HEK293 (cell line): ENCODE measurements around the gene COPS2.

ENCODE experiments used
- CTCF ChIA-PET: fragments of 350-600 bp; formaldehyde crosslinking; extraction: SDS; loops from one replicate; lab custom pipeline; 2021; ENCODE audit warnings: antibody characterized with exemption; lab: Yijun Ruan, JAX
- POLR2A ChIA-PET: fragments of 300-600 bp; formaldehyde crosslinking; extraction: SDS; loops from one replicate; lab custom pipeline; 2020; ENCODE audit warnings: antibody characterized with exemption, inconsistent platforms; lab: Yijun Ruan, JAX
- H3K27ac ChIP-seq: fragments of 200-500 bp; sonication (Bioruptor generic); 2 replicates; pipeline ENCODE4 v1.5.1; 2014; ENCODE audit warnings: low read depth, low read length, control low read depth, inconsistent platforms; ENCODE audit errors: extremely low read depth
- H3K36me3 ChIP-seq, 2 experiments: fragments of 200-500 bp in 1 of 2; sonication (Bioruptor generic) in 1 of 2; 1 replicate in 1 of 2; 2 replicates in 1 of 2; pipeline ENCODE4 v1.5.1; 2014 to 2017; ENCODE audit warnings: inconsistent platforms in 2 of 2, low read length in 2 of 2; ENCODE audit not compliant: control insufficient read depth in 2 of 2, insufficient read depth in 1 of 2
- H3K4me1 ChIP-seq: fragments of 200-500 bp; sonication (Bioruptor generic); 2 replicates; pipeline ENCODE4 v1.5.1; 2014; ENCODE audit warnings: mild to moderate bottlenecking, low read length, inconsistent platforms; ENCODE audit not compliant: control insufficient read depth, insufficient read depth
- H3K4me3 ChIP-seq: 2 replicates; pipeline ENCODE4 v1.5.1; 2011; ENCODE audit warnings: low read depth, mild to moderate bottlenecking, control low read depth, low read length, moderate library complexity
- H3K9me3 ChIP-seq: fragments of 200-500 bp; sonication (Bioruptor generic); 2 replicates; pipeline ENCODE4 v1.5.1; 2014; ENCODE audit warnings: low read depth, low read length, inconsistent platforms; ENCODE audit not compliant: control insufficient read depth, insufficient read depth
- KLF10 ChIP-seq: fragments of 450-650 bp; IDR thresholded peaks from 2 replicates; pipeline ENCODE4 v1.5.1; 2018; ENCODE audit warnings: missing biosample characterization, mild to moderate bottlenecking, missing genetic modification characterization
- SALL2 ChIP-seq: fragments of 450-650 bp; formaldehyde crosslinking; IDR thresholded peaks from 2 replicates; pipeline ENCODE4 v1.5.0; 2017; ENCODE audit warnings: missing biosample characterization, mild to moderate bottlenecking, missing genetic modification characterization, borderline replicate concordance
- TCF7L2 ChIP-seq: IDR thresholded peaks from 2 replicates; pipeline ENCODE4 v1.6.1; 2011; ENCODE audit warnings: low read depth, mild to moderate bottlenecking, inconsistent platforms, low read length, moderate library complexity, borderline replicate concordance
- TRIM28 ChIP-seq: IDR thresholded peaks from 2 replicates; pipeline ENCODE4 v1.6.1; 2011; ENCODE audit warnings: low read length, control low read depth, borderline replicate concordance
- ZBTB21 ChIP-seq: fragments of 450-650 bp; formaldehyde crosslinking; IDR thresholded peaks from 2 replicates; pipeline ENCODE4 v1.5.1; 2017; ENCODE audit warnings: missing biosample characterization, missing genetic modification characterization
- ZNF114 ChIP-seq: fragments of 450-650 bp; formaldehyde crosslinking; IDR thresholded peaks from 2 replicates; pipeline ENCODE4 v1.5.0; 2017; ENCODE audit warnings: missing biosample characterization, missing genetic modification characterization
- ZNF266 ChIP-seq: fragments of 450-650 bp; formaldehyde crosslinking; IDR thresholded peaks from 2 replicates; pipeline ENCODE4 v1.5.1; 2016; ENCODE audit warnings: missing biosample characterization, missing genetic modification characterization, low read depth
- ZNF433 ChIP-seq: fragments of 450-650 bp; formaldehyde crosslinking; IDR thresholded peaks from 2 replicates; pipeline ENCODE4 v1.5.1; 2016; ENCODE audit warnings: missing biosample characterization, missing genetic modification characterization, low read depth
- ZNF549 ChIP-seq: fragments of 450-650 bp; IDR thresholded peaks from 2 replicates; pipeline ENCODE4 v1.5.1; 2018; ENCODE audit warnings: missing biosample characterization, missing genetic modification characterization, mild to moderate bottlenecking, inconsistent platforms, moderate library complexity
- ZNF561 ChIP-seq: fragments of 450-650 bp; IDR thresholded peaks from 2 replicates; pipeline ENCODE4 v1.5.1; 2018; ENCODE audit warnings: missing biosample characterization, missing genetic modification characterization, borderline replicate concordance
- ZNF660 ChIP-seq: fragments of 450-650 bp; IDR thresholded peaks from 2 replicates; pipeline ENCODE4 v1.5.1; 2018; ENCODE audit warnings: missing biosample characterization, mild to moderate bottlenecking, missing genetic modification characterization
- ZNF664 ChIP-seq: fragments of 450-650 bp; formaldehyde crosslinking; IDR thresholded peaks from 2 replicates; pipeline ENCODE4 v1.5.1; 2016; ENCODE audit warnings: missing biosample characterization, missing genetic modification characterization
- ZSCAN16 ChIP-seq: fragments of 450-650 bp; formaldehyde crosslinking; IDR thresholded peaks from 2 replicates; pipeline ENCODE4 v1.5.1; 2016; ENCODE audit warnings: missing biosample characterization, missing genetic modification characterization
- TF ChIP-seq, protein P1 (sequence below): fragments of 450-650 bp; formaldehyde crosslinking; IDR thresholded peaks from 2 replicates; pipeline ENCODE4 v1.5.1; 2016; ENCODE audit warnings: missing biosample characterization, missing genetic modification characterization, borderline replicate concordance
- TF ChIP-seq, protein P2 (sequence below): fragments of 450-650 bp; formaldehyde crosslinking; IDR thresholded peaks from 2 replicates; pipeline ENCODE4 v1.5.1; 2017; ENCODE audit warnings: missing biosample characterization, missing genetic modification characterization
- TF ChIP-seq, protein P3 (sequence below): IDR thresholded peaks from 2 replicates; pipeline ENCODE4 v1.6.1; 2011; ENCODE audit warnings: mild to moderate bottlenecking, low read depth, low read length, borderline replicate concordance
- TF ChIP-seq, protein P4 (sequence below): fragments of 450-650 bp; formaldehyde crosslinking; optimal IDR thresholded peaks from 2 replicates; pipeline ENCODE3; 2016; ENCODE audit warnings: missing biosample characterization, mild to moderate bottlenecking, missing genetic modification characterization
- TF ChIP-seq, protein P5 (sequence below): fragments of 450-650 bp; formaldehyde crosslinking; IDR thresholded peaks from 2 replicates; pipeline ENCODE4 v1.5.1; 2016; ENCODE audit warnings: missing biosample characterization, missing genetic modification characterization
- TF ChIP-seq, protein P6 (sequence below): fragments of 450-650 bp; formaldehyde crosslinking; IDR thresholded peaks from 2 replicates; pipeline ENCODE4 v1.5.1; 2017; ENCODE audit warnings: missing biosample characterization, missing genetic modification characterization

Gene COPS2

DNA sequence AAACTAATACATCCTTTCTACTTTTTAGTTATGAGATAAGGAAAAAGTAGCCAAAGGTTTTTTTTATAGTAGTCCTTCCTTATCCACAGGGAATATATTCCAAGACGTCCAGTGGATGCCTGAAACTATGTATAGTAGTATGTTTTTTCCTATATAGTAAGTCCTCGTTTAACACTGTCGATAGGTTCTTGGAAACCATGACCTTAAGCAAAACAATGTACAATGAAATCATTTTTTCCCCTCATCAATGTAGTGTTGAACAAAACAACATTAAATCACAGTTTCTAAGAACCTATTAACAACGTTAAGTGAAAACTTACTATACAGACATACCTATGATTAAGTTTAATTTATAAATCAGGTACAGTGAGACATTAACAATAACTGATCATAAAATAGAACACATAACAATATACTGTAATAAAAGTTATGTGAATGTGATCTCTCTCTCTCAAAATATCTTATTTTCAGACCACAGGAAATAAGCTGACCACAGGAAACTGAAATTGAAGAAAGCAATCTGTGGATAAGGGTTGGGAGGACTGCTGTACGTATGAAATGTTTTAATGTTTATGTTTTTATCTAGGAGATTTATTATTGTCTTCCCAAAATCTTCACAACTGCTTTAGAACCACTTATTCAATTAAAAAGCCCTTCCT lies 20.6 kb downstream of the COPS2 start:
- H3K4me1 ChIP-seq, result no peaks in the 10 kb centered on the region
- H3K4me3 ChIP-seq, result no peak overlapping the region
- no peak overlapping the region for H3K27ac ChIP-seq
- peaks cover 40 to 80% of the 10 kb centered on the region in 2 experiments for H3K36me3 ChIP-seq
- no peaks in the 10 kb centered on the region for H3K9me3 ChIP-seq
- CTCF ChIA-PET, result no interaction called here
- POLR2A ChIA-PET, result no interaction called here
- TF ChIP-seq SALL2 (tag by site-specific recombination) (no peak), ZSCAN16 (tag by site-specific recombination) (no peak), ZNF660 (tag by site-specific recombination) (no peak), ZNF664 (tag by site-specific recombination) (no peak), KLF10 (tag by site-specific recombination) (no peak), ZNF266 (tag by site-specific recombination) (no peak), TCF7L2 (no peak), ZNF561 (no peak), TRIM28 (no peak), ZNF433 (tag by site-specific recombination) (no peak), ZNF549 (tag by site-specific recombination) (no peak), ZNF114 (tag by site-specific recombination) (no peak), ZBTB21 (tag by site-specific recombination) (no peak)
- TF ChIP-seq, protein P1, sequence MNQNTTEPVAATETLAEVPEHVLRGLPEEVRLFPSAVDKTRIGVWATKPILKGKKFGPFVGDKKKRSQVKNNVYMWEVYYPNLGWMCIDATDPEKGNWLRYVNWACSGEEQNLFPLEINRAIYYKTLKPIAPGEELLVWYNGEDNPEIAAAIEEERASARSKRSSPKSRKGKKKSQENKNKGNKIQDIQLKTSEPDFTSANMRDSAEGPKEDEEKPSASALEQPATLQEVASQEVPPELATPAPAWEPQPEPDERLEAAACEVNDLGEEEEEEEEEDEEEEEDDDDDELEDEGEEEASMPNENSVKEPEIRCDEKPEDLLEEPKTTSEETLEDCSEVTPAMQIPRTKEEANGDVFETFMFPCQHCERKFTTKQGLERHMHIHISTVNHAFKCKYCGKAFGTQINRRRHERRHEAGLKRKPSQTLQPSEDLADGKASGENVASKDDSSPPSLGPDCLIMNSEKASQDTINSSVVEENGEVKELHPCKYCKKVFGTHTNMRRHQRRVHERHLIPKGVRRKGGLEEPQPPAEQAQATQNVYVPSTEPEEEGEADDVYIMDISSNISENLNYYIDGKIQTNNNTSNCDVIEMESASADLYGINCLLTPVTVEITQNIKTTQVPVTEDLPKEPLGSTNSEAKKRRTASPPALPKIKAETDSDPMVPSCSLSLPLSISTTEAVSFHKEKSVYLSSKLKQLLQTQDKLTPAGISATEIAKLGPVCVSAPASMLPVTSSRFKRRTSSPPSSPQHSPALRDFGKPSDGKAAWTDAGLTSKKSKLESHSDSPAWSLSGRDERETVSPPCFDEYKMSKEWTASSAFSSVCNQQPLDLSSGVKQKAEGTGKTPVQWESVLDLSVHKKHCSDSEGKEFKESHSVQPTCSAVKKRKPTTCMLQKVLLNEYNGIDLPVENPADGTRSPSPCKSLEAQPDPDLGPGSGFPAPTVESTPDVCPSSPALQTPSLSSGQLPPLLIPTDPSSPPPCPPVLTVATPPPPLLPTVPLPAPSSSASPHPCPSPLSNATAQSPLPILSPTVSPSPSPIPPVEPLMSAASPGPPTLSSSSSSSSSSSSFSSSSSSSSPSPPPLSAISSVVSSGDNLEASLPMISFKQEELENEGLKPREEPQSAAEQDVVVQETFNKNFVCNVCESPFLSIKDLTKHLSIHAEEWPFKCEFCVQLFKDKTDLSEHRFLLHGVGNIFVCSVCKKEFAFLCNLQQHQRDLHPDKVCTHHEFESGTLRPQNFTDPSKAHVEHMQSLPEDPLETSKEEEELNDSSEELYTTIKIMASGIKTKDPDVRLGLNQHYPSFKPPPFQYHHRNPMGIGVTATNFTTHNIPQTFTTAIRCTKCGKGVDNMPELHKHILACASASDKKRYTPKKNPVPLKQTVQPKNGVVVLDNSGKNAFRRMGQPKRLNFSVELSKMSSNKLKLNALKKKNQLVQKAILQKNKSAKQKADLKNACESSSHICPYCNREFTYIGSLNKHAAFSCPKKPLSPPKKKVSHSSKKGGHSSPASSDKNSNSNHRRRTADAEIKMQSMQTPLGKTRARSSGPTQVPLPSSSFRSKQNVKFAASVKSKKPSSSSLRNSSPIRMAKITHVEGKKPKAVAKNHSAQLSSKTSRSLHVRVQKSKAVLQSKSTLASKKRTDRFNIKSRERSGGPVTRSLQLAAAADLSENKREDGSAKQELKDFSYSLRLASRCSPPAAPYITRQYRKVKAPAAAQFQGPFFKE (tag by site-specific recombination), result no peak
- TF ChIP-seq, protein P2, sequence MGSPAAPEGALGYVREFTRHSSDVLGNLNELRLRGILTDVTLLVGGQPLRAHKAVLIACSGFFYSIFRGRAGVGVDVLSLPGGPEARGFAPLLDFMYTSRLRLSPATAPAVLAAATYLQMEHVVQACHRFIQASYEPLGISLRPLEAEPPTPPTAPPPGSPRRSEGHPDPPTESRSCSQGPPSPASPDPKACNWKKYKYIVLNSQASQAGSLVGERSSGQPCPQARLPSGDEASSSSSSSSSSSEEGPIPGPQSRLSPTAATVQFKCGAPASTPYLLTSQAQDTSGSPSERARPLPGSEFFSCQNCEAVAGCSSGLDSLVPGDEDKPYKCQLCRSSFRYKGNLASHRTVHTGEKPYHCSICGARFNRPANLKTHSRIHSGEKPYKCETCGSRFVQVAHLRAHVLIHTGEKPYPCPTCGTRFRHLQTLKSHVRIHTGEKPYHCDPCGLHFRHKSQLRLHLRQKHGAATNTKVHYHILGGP (tag by site-specific recombination), result no peak
- TF ChIP-seq, protein P3, sequence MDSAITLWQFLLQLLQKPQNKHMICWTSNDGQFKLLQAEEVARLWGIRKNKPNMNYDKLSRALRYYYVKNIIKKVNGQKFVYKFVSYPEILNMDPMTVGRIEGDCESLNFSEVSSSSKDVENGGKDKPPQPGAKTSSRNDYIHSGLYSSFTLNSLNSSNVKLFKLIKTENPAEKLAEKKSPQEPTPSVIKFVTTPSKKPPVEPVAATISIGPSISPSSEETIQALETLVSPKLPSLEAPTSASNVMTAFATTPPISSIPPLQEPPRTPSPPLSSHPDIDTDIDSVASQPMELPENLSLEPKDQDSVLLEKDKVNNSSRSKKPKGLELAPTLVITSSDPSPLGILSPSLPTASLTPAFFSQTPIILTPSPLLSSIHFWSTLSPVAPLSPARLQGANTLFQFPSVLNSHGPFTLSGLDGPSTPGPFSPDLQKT, result no peak
- TF ChIP-seq, protein P4, sequence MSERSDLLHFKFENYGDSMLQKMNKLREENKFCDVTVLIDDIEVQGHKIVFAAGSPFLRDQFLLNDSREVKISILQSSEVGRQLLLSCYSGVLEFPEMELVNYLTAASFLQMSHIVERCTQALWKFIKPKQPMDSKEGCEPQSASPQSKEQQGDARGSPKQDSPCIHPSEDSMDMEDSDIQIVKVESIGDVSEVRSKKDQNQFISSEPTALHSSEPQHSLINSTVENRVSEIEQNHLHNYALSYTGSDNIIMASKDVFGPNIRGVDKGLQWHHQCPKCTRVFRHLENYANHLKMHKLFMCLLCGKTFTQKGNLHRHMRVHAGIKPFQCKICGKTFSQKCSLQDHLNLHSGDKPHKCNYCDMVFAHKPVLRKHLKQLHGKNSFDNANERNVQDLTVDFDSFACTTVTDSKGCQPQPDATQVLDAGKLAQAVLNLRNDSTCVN (tag by site-specific recombination), result no peak
- TF ChIP-seq, protein P5, sequence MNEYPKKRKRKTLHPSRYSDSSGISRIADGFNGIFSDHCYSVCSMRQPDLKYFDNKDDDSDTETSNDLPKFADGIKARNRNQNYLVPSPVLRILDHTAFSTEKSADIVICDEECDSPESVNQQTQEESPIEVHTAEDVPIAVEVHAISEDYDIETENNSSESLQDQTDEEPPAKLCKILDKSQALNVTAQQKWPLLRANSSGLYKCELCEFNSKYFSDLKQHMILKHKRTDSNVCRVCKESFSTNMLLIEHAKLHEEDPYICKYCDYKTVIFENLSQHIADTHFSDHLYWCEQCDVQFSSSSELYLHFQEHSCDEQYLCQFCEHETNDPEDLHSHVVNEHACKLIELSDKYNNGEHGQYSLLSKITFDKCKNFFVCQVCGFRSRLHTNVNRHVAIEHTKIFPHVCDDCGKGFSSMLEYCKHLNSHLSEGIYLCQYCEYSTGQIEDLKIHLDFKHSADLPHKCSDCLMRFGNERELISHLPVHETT (tag by site-specific recombination), result no peak
- TF ChIP-seq, protein P6, sequence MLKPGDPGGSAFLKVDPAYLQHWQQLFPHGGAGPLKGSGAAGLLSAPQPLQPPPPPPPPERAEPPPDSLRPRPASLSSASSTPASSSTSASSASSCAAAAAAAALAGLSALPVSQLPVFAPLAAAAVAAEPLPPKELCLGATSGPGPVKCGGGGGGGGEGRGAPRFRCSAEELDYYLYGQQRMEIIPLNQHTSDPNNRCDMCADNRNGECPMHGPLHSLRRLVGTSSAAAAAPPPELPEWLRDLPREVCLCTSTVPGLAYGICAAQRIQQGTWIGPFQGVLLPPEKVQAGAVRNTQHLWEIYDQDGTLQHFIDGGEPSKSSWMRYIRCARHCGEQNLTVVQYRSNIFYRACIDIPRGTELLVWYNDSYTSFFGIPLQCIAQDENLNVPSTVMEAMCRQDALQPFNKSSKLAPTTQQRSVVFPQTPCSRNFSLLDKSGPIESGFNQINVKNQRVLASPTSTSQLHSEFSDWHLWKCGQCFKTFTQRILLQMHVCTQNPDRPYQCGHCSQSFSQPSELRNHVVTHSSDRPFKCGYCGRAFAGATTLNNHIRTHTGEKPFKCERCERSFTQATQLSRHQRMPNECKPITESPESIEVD (tag by site-specific recombination), result no peak
- TF ChIP-seq, all 188 proteins: peak for 0
